Calu3 (cell line): ENCODE results near the gene PLA2G2E. TPM values are rescaled to one million over a fixed set of nuclear protein-coding genes. Genes with fewer than 3 reads are reported as not detected.

Source experiments
- BruUV-seq: library from RNA; stranded (reverse); fragments of 400-500 nt; replicated peaks from 2 replicates; lab custom pipeline; 2021; lab: Mats Ljungman, UMichigan
- CTCF ChIA-PET: fragments of 300-600 bp; sonication (Branson Sonifier 250); formaldehyde crosslinking; loops from one replicate; lab custom pipeline; 2022; ENCODE audit warnings: antibody characterized with exemption; lab: Charles Lee
- DNase-seq: peaks from one replicate; pipeline ENCODE4 v3.0.0; 2022
- H3K27ac Mint-ChIP-seq: one replicate; pipeline ENCODE4 v1.8.0; 2022; ENCODE audit warnings: mixed read lengths; ENCODE audit not compliant: unreplicated experiment
- H3K27me3 Mint-ChIP-seq: one replicate; pipeline ENCODE4 v1.8.0; 2022; ENCODE audit warnings: mixed read lengths; ENCODE audit not compliant: unreplicated experiment
- H3K36me3 Mint-ChIP-seq: one replicate; pipeline ENCODE4 v1.8.0; 2022; ENCODE audit warnings: mild to moderate bottlenecking, moderate library complexity, mixed read lengths; ENCODE audit not compliant: insufficient read depth, unreplicated experiment
- H3K4me1 Mint-ChIP-seq: one replicate; pipeline ENCODE4 v1.8.0; 2022; ENCODE audit warnings: mild to moderate bottlenecking, low read depth, mixed read lengths; ENCODE audit not compliant: unreplicated experiment
- H3K4me3 Mint-ChIP-seq: one replicate; pipeline ENCODE4 v1.8.0; 2022; ENCODE audit warnings: mild to moderate bottlenecking, low read depth, moderate library complexity, mixed read lengths; ENCODE audit not compliant: unreplicated experiment
- H3K9me3 Mint-ChIP-seq: one replicate; pipeline ENCODE4 v1.8.0; 2022; ENCODE audit warnings: low read depth, mixed read lengths; ENCODE audit not compliant: unreplicated experiment
- CTCF ChIP-seq: fragments of 200-600 bp; IDR thresholded peaks from one replicate; pipeline ENCODE4 v1.8.0; 2022; ENCODE audit warnings: antibody characterized with exemption; ENCODE audit not compliant: unreplicated experiment
- intact Hi-C: fragments of 100-400 bp; cut with micrococcal nuclease; formaldehyde crosslinking; loops from one replicate; pipeline ENCODE4 v1.10.0; 2022; ENCODE audit not compliant: unreplicated experiment
- total RNA-seq: library from RNA; stranded (reverse); gene quantifications from 2 replicates; pipeline ENCODE4 v1.2.3, GENCODE V29; 2022

Gene PLA2G2E
- total RNA-seq, 1 experiment from 2014 or later, result not detected

GRCh38 chr1:19964542-19964941 lies 41.1 kb upstream of the PLA2G2E start:
- H3K27me3 Mint-ChIP-seq, result peaks cover 61% of the 10 kb centered on the region
- CTCF ChIA-PET, result no interaction called here
- BruUV-seq, result no TSS peak
- H3K4me1 Mint-ChIP-seq, result no peaks in the 10 kb centered on the region
- TF ChIP-seq CTCF, result no peak
- no peak for DNase-seq
- H3K36me3 Mint-ChIP-seq, result no peaks in the 10 kb centered on the region
- H3K9me3 Mint-ChIP-seq, result peaks cover 8% of the 10 kb centered on the region
- no peak overlapping the region for H3K4me3 Mint-ChIP-seq
- H3K27ac Mint-ChIP-seq, result no peak overlapping the region
- intact Hi-C loops, result no loop called here

- no peak for DNase-seq
- no peak overlapping the region for H3K4me3 Mint-ChIP-seq
- intact Hi-C loops, result no loop called here
- no TSS peak for BruUV-seq
- peaks cover 8% of the 10 kb centered on the region for H3K9me3 Mint-ChIP-seq
- H3K27ac Mint-ChIP-seq, result no peak overlapping the region
- no peaks in the 10 kb centered on the region for H3K4me1 Mint-ChIP-seq
- no peak for TF ChIP-seq CTCF
- H3K36me3 Mint-ChIP-seq, result no peaks in the 10 kb centered on the region
- H3K27me3 Mint-ChIP-seq, result peaks cover 58% of the 10 kb centered on the region
- CTCF ChIA-PET, result no interaction called here
These were observed 40.2 kb upstream of the PLA2G2E start for GRCh38 chr1:19963636-19964035.

- Mint-ChIP-seq H3K4me3 (no peak overlapping the region), H3K9me3 (peaks cover 8% of the 10 kb centered on the region), H3K27me3 (peaks cover 58% of the 10 kb centered on the region), H3K27ac (no peak overlapping the region), H3K36me3 (no peaks in the 10 kb centered on the region), H3K4me1 (no peaks in the 10 kb centered on the region)
- CTCF ChIA-PET, result no interaction called here
- no peak for TF ChIP-seq CTCF
- intact Hi-C loops, result no loop called here
- no peak for DNase-seq
- no TSS peak for BruUV-seq
These were observed 37.2 kb upstream of the PLA2G2E start for GRCh38 chr1:19960591-19960990.

- H3K36me3 Mint-ChIP-seq, result no peaks in the 10 kb centered on the region
- no peak for TF ChIP-seq CTCF
- H3K27ac Mint-ChIP-seq, result no peak overlapping the region
- CTCF ChIA-PET, result no interaction called here
- DNase-seq, result no peak
- intact Hi-C loops, result no loop called here
- BruUV-seq, result no TSS peak
- H3K4me1 Mint-ChIP-seq, result no peaks in the 10 kb centered on the region
- peaks cover 13% of the 10 kb centered on the region for H3K9me3 Mint-ChIP-seq
- no peak overlapping the region for H3K4me3 Mint-ChIP-seq
- H3K27me3 Mint-ChIP-seq, result peaks cover 46% of the 10 kb centered on the region
These were observed 34.4 kb upstream of the PLA2G2E start for GRCh38 chr1:19957779-19958178.
